NCI-H1048 (cell line): Measurements from ENCODE around the gene TPCN2.
"Not testable (repeated sequence)": the region's sequence is repeated elsewhere in the genome, so short reads cannot be mapped to it uniquely, and the experiment has no call there.

Experiments
- DNase-seq: peaks from one replicate; lab custom pipeline; 2025; lab: John Stamatoyannopoulos, UW

The TPCN2 gene

DNA sequence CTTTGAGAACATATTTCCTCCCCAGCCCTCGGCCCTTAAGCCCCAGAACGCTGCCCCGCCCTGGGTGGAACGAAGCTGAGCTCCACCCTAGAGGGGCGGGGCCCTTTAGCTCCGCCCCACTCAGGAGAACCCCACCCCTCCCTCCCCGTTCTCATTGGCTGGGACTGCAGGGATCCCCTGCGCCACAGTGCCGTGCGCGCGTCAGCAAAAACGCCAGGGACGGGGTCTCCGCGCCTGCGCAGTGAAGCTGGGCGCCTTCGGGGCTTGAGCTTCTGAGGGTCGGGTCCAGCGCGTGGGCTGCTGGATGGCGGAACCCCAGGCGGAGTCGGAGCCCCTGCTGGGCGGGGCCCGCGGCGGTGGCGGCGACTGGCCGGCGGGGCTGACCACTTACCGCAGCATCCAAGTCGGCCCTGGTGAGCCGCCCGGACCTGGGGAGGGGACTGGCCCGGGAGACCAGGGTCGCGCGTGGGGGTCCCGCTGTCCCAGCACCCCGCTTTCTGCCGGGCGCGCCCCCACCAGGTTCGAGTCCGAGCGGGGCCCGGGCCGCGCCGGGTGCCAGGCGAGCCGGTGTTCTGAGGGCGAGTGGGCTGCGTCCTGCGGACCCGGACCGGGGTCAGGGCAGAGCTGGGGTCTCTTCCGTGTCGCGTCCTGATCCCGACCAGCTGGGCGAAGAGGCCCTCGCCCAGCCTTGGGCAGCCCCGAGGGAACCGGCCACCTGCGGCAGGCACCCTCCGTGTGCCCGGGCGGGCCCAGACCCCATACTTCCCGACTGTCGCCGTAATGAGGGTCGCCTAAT, at the start of gene TPCN2:
Gene TPCN2, plus strand, starts transcription at position 239 of the 796 bp plus-strand sequence. Its CDS starts 66 bp downstream, at position 305.
- DNase-seq, result peak; percentile 87

- no peak for DNase-seq
Observed at GRCh38 chr11:68999093-68999747, 49.5 kb upstream of the TPCN2 start.

DNA sequence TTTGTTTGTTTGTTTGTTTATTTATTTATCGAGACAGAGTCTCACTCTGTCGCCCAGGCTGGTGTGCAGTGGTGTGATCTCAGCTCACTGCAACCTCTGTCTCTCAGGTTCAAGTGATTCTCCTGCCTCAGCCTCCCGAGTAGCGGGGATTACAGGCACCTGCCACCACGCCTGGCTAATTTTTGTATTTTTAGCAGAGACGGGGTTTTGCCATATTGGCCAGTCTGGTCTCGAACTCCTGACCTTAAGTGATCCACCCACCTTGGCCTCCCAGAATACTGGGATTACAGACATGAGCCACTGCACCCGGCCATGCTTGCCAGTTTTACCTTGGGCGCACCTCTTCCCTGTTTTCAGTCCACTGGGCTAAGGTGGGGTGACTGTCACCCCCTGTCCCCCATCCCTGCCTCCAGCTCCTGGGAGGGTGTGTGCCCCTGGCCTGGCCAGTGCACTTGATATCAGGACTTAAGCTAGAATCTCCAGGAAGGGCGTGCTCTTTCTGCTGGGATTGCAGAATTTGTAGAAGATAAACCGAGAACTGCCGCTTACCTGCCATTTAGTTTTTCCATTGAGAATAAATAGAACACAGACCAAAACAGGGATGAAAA, 48.9 kb upstream of the TPCN2 start:
- DNase-seq, result not testable (repeated sequence)

DNA sequence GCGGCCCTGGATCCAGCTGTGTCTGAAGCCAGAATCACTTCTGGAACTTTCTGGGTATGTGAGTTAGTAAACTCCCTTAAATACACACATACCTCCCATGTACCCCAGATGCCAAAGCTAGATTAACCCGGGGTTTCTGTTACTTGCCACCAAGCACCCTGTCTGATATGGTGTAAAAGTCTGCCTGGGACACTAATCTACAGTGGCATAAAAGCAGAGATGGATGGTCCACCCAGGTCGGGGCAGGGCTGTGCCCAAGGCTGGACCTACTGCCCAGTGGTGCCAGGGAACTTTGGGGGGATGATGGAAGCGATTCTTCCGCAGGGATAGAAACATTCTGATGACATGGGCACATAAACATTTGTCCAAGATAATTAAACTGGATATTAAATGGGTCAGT, 48.3 kb upstream of the TPCN2 start:
- DNase-seq, result no peak

- no peak for DNase-seq
Observed at GRCh38 chr11:69000831-69001242, 47.9 kb upstream of the TPCN2 start.

- DNase-seq, result no peak
Observed at GRCh38 chr11:69001243-69002081, 47.3 kb upstream of the TPCN2 start.

DNA sequence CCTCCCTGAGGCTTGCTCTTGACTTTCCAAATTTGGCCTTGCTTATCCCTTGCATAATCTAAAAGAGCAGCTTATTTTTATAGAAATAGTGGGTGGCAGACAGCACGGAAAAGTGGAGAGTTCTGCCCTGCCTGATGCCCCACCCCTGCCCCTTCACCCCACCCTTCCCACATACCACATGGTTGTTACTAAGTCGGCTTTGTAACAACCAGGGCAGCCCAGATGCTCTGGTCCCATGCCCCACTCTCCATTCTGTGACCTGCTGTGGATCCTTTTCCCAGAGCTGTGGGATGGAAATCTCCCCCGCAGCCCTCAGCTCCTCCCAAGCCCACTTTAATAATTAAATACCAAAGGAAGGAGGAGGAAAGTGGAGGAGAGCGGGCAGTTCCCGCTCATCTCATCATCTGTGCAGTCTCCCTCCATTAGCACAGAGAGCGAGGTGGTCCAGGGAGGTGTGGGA, 46.6 kb upstream of the TPCN2 start:
- no peak for DNase-seq

DNA sequence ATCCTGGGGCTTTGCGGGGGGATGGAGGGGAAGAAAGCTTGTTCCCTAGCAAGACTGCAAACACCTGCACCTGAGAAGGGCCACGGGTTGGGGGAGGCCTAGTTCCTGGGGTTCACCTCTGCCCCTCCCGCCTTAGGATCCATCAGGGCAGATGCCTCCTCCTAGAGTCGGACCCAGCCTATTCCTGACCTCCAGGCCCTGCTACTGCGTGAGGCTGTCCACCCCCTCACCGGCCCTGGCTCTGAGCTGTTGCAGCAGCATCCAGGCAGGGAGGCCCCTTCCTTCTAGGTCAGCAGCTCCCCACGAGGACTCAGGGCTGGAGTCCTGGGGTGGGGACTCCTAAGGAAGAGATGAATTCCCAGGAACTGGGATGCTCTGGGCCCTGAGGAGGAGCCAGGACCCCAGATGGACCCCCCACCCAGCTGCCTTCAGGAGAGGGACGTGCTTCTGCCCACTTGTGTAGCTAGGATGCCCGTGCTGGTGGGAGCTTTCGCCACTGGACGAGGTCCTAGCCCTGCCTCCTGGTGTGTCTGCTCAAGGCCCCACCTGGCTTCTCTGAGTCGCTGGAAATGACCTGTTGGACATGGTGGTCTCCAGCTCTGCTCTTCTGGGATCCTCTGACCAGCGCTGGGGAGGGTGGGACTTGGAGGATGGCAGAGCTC, 46.0 kb upstream of the TPCN2 start:
- DNase-seq, result no peak

DNA sequence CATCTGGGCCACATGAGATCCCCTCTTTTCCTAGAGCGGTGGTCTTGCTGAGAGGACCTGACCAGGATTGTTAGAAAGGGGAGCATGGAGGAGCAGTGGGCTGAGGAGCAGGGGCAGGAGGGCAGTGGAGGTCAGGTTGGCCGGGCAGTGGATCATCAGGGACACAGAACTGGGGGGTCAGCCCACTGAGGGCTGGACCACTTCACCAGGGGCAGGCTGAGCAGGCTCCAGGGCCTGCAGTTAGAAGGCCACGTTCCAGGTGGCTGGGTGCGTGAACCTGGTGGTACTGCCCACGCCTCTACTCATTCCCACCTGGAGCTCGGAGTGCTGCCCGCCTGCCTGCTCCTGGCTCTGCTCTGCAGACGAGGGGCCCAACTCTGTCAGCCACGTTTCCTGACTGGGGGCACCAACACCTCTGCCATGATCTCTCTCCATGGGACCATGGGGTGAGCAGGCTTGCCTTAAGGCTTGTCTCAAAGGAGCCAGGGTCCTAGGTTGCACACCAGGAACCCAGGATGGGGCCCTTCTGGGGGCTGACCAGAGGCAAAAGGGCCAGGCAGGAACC, 45.3 kb upstream of the TPCN2 start:
- no peak for DNase-seq

DNA sequence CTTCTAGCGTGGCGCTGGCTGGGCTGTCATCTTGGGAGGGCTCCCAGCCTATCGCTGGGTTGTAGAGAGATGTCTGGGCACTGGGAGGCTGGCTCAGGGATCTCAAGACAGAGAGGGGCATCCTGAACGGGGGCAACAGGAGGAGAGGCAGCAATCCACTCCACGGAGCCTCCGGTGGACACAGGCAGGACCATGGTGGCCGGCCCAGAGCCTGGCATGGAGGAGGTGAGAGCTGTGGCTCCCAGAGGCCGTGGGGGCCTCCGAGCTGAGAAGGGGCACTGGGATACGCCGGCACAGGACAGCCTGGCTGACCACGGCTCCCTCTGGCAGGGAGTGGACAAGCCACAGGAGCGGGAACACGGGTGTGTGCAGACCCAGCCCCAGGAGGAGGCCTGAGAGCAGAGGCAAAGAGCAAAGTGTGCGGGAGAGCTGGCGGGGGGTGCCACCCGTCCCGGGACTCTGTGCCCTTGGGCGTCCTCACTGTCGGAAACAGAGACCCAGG, 44.8 kb upstream of the TPCN2 start:
- DNase-seq, result no peak

DNA sequence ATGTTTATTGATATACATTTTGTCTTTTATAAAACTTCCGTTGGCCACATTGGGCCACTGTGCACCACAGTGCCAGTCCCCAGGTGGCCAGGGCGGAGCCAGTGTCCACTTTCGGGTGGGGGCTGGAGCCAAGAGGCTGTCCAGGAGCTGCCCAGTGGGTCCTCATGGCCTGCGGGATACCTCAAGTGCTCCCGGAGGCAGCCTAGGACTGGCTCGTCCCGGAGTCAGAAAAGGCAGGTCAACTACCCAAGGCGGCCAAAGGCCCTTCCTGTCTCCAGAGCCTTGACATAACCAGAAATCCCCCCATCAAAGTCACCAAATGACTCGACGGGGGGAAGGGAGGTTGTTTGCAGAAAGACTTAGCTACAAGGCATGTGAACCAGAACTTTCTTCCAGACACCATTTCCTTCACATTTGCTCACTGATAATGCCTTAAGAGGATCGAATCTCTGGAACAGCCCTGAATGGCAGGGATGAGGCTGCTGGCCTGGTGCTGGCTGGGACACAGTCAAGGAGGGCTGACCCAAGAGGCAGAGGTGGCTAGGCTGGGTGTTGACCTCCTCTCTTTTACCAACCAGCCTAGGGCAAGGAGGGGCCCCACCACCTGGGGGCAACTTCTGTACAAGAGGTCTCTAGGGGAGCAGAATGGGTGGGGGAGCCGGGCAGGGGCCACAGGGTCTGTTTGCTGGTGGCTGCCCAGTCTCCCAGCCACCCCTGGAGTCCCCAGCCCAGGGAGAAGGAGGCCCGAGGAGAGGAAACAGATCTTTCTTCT, 44.1 kb upstream of the TPCN2 start:
- no peak for DNase-seq

DNA sequence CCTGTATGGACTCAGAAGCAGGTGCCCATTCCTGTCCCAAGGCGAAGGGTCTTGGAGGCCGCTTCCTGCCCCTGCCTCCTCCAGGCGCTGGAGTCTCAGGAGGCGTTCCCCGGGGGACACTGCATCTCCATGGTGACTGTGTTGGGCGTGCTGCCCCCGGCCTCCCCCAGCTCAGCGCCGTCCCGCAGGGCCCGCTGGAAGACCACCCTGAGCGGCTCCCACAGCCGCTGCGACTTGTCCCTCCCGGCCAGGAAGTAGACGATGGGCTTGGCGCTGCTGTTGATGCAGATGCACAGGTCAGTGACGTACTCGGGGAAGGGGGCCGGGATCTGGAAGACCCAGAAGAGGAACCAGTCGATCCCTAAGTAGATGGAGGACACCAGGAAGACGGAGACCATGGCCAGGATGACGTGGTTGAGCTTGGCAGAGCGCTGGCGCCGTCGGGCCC, 43.5 kb upstream of the TPCN2 start:
- no peak for DNase-seq

GRCh38 chr11:69005631-69006368, 42.9 kb upstream of the TPCN2 start:
- no peak for DNase-seq

GRCh38 chr11:69006816-69007215, 41.9 kb upstream of the TPCN2 start:
- DNase-seq, result no peak

DNA sequence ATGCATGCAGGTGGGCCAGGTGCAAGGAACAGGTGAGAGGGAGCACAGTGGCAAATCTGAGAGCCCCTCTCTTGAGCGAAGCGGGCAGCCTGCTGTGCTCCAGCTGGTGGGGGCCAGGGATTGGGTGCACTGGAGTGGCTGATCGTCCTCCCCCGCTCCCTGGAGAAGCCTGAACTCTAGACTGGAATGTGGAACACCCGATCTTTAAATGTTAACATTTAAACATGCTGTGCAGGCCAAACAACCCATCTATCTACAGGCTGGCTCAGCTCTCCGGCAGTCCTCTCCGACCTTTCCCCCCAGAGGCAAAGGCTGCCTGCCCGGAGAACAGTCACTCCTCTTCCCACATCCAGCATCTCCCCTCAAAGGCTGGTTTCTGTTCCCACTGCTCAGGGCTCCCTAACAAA, 40.8 kb upstream of the TPCN2 start:
- no peak for DNase-seq

- DNase-seq, result no peak
Observed at GRCh38 chr11:69008737-69009440, 39.8 kb upstream of the TPCN2 start.

DNA sequence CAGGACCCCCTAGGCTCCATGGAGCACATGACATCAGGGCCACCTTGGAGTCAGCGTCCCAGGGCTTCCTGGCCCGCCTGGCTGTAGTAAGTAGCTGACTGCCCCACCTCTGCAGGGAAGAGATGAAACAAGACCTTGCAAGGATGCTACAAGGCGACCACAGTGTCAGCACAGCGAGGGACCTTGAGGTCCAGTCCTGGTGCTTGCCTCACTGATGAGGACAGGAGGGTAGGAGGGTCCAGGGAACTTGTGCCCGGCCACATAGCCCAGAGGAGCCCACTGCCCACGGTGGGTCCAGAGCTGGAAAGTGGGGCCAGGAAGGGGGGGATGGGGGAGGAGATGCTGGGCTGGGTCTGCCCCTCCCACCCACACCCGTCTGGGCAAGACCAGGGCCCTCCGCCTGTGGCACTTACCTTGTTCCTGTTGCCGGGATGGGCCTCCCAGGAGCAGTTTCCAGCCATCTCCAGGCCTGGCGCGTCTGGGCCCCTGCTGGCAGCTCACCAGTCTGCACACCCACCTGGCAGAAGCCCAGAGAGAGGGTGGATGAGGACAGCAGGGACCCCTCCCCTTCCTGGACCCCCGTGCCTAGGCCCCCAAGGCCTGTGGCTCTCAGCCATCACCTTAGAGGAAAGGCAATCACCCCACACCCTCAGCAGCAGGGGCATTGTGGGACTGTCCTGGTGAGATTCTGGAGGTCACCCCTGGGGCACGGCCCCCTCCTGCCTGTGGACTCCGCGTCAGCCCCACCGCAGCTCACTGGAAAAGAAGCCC, 39.1 kb upstream of the TPCN2 start:
- DNase-seq, result no peak

DNA sequence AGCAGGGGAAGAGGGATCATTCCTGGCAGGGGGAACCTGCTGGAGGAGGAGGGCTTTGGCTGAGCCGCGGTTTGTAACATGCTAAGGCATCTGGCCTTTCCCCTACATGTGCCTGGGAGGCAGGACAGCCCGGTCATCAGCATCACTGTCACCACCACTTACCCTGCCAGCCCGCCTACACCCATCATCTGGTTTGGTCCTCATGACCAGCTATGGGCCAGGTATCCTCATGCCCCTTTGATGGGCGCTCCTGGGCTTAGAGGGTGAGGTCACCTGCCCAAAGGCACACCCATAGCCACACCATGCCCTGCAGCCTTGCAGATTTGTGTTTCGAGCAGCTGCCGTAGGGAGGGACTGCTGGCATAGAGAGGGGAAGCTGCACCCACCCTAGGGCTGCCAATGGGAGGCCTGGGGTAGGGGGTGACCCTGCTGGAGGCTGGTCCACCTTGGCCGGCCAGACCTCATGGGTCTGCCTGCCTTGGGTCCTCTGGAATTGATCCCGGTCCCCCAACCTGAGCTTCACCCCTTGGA, 38.3 kb upstream of the TPCN2 start:
- no peak for DNase-seq
